C1 segment of cervical spinal cord (tissue), 14 donors: Measurements from ENCODE around the gene TK2.
"Not testable (repeated sequence)": the region's sequence is repeated elsewhere in the genome, so short reads cannot be mapped to it uniquely, and the experiment has no call there.

Experiments used
- DNase-seq, 14 donors: peaks; one replicate each; lab custom pipeline; 2025; lab: John Stamatoyannopoulos, UW

Gene TK2

GRCh38 chr16:66574081-66574480, 24.2 kb upstream of the TK2 start:
- DNase-seq: no peak

DNA sequence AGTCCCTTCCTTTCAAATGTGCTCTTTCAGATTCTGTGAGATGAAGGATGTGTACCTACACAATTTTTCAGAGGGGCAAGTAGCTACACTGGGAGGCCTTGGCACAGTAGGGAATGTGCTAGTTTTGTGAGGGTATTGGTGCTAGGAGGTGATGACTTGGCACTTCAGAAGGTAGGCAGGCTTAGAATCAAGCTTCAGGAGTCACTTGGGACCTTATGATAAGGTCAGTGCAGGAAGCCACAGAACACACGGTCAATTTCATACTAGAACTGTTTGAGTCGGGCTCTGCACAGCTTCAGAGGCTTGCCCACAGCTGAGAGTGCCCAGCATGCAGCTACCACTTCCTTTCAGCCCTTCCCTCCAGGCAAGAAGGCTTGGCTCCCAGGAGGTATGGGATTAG, 22.4 kb upstream of the TK2 start:
- no peak for DNase-seq

- no peak for DNase-seq
Observed at GRCh38 chr16:66569827-66570405, 20.0 kb upstream of the TK2 start.

GRCh38 chr16:66569131-66569530, 19.2 kb upstream of the TK2 start:
- no peak for DNase-seq

- no peak for DNase-seq
Observed at GRCh38 chr16:66568355-66568754, 18.4 kb upstream of the TK2 start.

DNA sequence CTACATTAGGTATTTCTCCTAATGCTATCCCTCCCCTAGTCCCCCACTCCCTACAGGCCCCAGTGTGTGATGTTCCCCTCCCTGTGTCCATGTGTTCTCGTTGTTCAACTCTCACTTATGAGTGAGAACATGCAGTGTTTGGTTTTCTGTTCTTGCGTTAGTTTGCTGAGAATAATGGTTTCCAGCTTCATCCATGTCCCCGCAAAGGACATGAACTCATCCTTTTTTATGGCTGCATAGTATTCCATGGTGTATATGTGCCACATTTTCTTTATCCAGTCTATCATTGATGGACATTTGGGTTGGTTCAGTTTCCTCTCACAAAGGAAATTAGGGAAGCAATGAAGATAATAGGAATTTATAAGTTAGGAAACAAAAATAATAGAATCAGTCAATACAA, 17.3 kb upstream of the TK2 start:
- DNase-seq: not testable (repeated sequence)

GRCh38 chr16:66566051-66566901, 16.4 kb upstream of the TK2 start, which contains the start of gene CMTM1:
Gene CMTM1, plus strand, starts transcription at chr16:66566439. Its CDS starts 75 bp downstream, at chr16:66566514.
- DNase-seq: no peak

DNA sequence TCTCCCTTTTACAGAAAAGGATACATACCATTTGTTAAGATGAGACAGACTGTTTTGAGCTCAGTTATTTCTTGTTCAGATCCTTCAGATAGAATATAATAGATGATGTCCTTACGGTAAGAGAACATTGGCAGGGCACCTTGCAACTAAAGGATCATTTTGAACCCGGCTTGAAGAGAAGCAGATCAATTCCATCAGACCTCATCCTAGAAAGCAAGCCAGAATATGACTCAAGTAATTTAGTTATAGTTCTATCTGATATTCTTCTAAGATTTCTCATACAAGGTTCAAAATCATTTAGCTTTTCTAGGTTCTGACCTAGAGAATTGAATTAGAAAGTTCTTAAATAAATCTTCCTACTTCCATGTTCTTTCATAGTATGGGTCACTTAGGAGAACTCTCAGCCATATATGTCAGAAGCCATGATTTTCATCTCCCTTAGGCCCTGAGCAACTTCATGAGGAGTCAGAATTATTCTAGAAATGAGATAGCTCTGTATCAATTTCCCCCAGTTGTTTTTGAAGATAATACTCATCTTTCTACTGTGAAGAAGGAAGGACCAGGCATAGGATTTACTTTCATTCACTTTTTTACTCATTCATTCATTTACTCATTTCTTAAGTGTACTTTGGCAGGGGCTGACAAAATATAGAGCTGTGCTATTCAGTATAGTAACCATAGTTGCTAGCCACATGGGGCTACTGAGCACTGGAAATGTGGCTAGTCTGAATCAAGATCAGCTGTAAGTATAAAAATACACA, 13.8 kb upstream of the TK2 start:
- DNase-seq: no peak

- no peak for DNase-seq
Observed at GRCh38 chr16:66562986-66563385, 13.1 kb upstream of the TK2 start.

GRCh38 chr16:66562409-66562808, 12.5 kb upstream of the TK2 start:
- no peak for DNase-seq

DNA sequence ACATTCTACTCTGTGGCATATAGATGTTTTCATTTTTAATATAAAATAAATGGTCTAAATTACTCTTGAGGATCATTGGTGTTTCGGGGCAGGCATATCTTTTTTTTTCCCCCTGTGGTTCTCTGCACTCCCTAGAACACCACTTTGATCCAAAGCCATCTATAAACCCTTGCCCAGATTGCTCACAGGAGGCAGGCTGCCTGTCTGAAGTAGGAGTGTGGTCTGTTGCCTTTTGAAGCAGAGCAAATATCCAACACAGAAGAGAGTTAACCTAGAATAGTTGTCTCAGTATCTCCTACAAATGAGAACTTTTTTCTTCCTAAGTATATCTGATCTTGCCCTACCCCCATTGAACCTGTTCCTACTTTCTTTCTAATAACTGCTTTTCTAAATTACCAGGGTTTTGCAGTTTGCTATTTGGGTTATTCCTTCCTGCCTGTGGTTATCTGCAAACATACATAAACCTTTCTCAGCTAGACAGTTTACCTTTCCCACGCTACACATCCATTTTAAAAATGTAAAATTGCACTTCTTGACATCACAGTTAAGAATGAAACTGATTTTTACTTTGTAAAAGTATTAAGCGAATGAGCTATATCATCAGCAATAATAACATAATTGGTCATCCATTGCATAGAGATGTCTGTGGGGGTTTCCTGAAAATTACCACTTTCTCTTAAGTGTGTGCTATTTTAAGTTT, 11.6 kb upstream of the TK2 start:
- no peak for DNase-seq

GRCh38 chr16:66560107-66560506, 10.2 kb upstream of the TK2 start:
- DNase-seq: no peak

GRCh38 chr16:66554495-66554894, 4.6 kb upstream of the TK2 start:
- DNase-seq: no peak

GRCh38 chr16:66554021-66554420, 4.1 kb upstream of the TK2 start:
- no peak for DNase-seq

- DNase-seq: no peak
Observed at GRCh38 chr16:66553223-66553622, 3.3 kb upstream of the TK2 start.

- DNase-seq: peak; percentile 45 to 93 (median 86)
Observed at GRCh38 chr16:66552286-66553177, 2.6 kb upstream of the TK2 start, which contains the start of gene CKLF. Gene CKLF, plus strand, starts transcription at chr16:66552576. Its CDS starts 140 bp downstream, at chr16:66552716.

- peak in 3 of 14 donors; percentile 52 to 75 (median 65) for DNase-seq
Observed at GRCh38 chr16:66551788-66552285, 1.9 kb upstream of the TK2 start.

- DNase-seq: peak in 4 of 14 donors; percentile 9 to 21 (median 15)
Observed at GRCh38 chr16:66551348-66551759, 1.4 kb upstream of the TK2 start.

- DNase-seq: peak in 1 of 14 donors; percentile 28
Observed at GRCh38 chr16:66548868-66549267, 1.1 kb downstream of the TK2 start.

DNA sequence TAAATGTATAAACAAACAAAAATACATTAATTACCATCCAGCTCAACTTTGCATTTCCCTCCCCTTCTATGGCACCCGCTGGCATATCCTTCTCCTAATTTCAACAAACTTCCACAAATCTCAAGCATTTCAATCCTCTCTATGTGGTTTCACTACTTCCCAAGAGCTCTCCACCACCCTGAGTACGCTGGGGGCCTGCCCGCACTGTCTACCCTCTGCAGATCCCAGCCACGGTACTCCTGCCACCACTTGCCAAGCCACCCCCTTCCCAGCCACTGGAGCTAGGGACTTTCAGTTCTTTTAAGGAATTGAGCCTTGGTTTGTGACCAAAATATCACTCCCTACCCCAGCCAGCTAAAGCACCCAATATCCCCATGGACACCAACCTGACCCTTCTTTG, 1.9 kb downstream of the TK2 start:
- DNase-seq: peak in 2 of 14 donors; percentile 20 to 27
